ENCODE results near the gene SYT9.
"Not testable (repeated sequence)": the region's sequence is repeated elsewhere in the genome, so short reads cannot be mapped to it uniquely, and the experiment has no call there.

The SYT9 gene

DNA sequence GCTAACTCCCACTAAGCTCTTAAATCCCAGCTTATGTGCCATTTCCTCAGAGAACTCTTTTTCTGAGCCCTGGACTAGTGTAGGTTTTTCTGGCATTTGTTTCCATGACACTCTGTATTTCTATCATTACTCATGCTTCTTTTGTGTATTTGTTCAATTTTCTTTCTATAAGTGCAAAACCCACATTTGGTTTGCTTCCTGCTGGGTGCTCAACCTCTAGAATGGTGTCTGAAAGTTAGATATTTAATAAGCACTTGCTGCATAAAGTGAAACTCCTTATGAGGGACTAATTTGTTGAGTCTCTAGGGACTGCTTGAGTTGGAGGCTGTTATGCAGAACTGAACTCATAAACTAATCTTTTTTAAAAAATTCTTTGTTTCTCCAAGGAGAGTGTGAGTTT, 68.6 kb downstream of the SYT9 start:
- TF ChIP-seq CTCF (IDR thresholded peaks at IDR 0.05; ENCODE audit: low read depth, low read length, missing control alignments): no peak
- no peak overlapping the region for H3K4me3 ChIP-seq (replicated peaks; ENCODE audit: low read depth, low read length)
- no peak for DNase-seq (ENCODE audit: extremely low read depth, low read depth)

GRCh38 chr11:7321473-7322450, 70.1 kb downstream of the SYT9 start:
- TF ChIP-seq CTCF (IDR thresholded peaks at IDR 0.05; ENCODE audit: low read depth, low read length, missing control alignments): no peak
- no peak for DNase-seq (ENCODE audit: extremely low read depth, low read depth)
- H3K4me3 ChIP-seq (replicated peaks; ENCODE audit: low read depth, low read length): no peak overlapping the region

GRCh38 chr11:7332451-7332850, 80.7 kb downstream of the SYT9 start:
- DNase-seq (ENCODE audit: extremely low read depth, low read depth): no peak
- no peak overlapping the region for H3K4me3 ChIP-seq (replicated peaks; ENCODE audit: low read depth, low read length)
- no peak for TF ChIP-seq CTCF (IDR thresholded peaks at IDR 0.05; ENCODE audit: low read depth, low read length, missing control alignments)

- DNase-seq (ENCODE audit: extremely low read depth, low read depth): no peak
- no peak for TF ChIP-seq CTCF (IDR thresholded peaks at IDR 0.05; ENCODE audit: low read depth, low read length, missing control alignments)
- no peak overlapping the region for H3K4me3 ChIP-seq (replicated peaks; ENCODE audit: low read depth, low read length)
These were observed 81.3 kb downstream of the SYT9 start for GRCh38 chr11:7332962-7333361.

- DNase-seq (ENCODE audit: extremely low read depth, low read depth); H3K4me3 ChIP-seq (replicated peaks; ENCODE audit: low read depth, low read length): not testable (repeated sequence)
These were observed 83.7 kb downstream of the SYT9 start for GRCh38 chr11:7335442-7335841.

- no peak for TF ChIP-seq CTCF (IDR thresholded peaks at IDR 0.05; ENCODE audit: low read depth, low read length, missing control alignments)
- no peak overlapping the region for H3K4me3 ChIP-seq (replicated peaks; ENCODE audit: low read depth, low read length)
- no peak for DNase-seq (ENCODE audit: extremely low read depth, low read depth)
These were observed 89.8 kb downstream of the SYT9 start for GRCh38 chr11:7341551-7341950.

DNA sequence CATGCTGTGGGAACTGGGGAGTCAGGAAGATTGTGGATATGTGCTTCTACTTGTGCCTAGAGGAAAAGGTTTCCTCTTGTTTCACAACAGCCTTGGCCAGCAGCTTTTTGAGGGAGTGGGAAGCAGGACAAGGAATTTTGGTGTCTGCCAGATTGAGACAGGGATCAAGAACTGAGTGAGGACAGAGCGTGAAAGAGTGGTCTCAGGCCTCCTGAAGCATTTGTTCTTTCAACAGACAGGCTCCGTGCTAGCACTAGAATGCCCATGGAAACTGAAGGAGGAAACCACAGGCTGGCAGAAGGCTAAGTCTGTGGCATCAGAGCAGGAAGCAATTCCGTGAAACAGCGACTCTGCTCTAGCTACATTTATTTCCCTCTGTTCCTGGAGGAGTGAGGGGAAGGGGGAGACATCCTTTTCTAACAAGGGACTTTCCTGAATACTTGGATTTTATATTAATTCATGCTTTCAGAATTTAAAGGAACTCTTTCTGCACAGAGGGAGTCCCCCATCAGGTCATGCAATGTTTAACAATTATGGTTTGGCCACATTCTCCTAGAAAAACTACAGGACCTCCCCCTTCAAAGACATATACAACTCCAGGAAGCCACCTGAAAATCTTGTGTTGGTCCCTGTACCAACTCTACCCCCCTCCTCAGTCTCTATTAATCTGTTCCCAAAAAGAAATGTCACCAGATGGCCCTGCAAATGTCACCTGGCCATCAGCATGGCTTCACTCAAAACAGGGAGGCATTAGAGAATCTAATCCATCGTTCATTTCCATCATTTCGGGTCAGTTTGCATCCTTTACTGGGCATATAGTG, 96.1 kb downstream of the SYT9 start:
- TF ChIP-seq CTCF (IDR thresholded peaks at IDR 0.05; ENCODE audit: low read depth, low read length, missing control alignments): no peak
- no peak for DNase-seq (ENCODE audit: extremely low read depth, low read depth)

More for the DNA sequence above, 96.1 kb downstream of the SYT9 start:
- H3K4me3 ChIP-seq (replicated peaks; ENCODE audit: low read depth, low read length): no peak overlapping the region
